ENCODE data around the gene PCNT.

Gene PCNT

GRCh38 chr21:46340998-46341397 is 17.0 kb downstream of the PCNT start:
- DNase-seq (ENCODE audit: low spot score), result no peak

- no peak for DNase-seq (ENCODE audit: low spot score)
Measured at GRCh38 chr21:46344219-46344915, 20.4 kb downstream of the PCNT start.

DNA sequence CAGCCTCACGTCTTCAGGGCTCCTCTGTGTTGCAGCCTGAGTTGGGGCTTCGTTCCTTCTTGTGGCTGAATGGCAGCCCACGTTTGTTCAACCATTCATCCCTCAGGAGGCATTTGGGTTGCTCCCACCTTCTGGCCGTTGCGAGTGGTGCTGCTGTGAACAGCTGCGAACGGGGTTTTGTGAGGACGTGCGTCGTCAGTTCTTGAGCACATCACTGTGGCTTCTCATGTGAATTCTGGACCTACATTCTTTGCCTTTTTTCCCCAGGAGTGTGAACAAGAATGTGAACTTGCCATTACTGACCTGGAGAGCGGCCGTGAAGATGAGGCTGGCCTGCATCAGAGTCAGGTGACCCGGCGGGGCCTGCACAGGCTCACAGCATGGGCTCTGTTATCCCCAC is 21.9 kb downstream of the PCNT start:
- no peak for DNase-seq (ENCODE audit: low spot score)

DNA sequence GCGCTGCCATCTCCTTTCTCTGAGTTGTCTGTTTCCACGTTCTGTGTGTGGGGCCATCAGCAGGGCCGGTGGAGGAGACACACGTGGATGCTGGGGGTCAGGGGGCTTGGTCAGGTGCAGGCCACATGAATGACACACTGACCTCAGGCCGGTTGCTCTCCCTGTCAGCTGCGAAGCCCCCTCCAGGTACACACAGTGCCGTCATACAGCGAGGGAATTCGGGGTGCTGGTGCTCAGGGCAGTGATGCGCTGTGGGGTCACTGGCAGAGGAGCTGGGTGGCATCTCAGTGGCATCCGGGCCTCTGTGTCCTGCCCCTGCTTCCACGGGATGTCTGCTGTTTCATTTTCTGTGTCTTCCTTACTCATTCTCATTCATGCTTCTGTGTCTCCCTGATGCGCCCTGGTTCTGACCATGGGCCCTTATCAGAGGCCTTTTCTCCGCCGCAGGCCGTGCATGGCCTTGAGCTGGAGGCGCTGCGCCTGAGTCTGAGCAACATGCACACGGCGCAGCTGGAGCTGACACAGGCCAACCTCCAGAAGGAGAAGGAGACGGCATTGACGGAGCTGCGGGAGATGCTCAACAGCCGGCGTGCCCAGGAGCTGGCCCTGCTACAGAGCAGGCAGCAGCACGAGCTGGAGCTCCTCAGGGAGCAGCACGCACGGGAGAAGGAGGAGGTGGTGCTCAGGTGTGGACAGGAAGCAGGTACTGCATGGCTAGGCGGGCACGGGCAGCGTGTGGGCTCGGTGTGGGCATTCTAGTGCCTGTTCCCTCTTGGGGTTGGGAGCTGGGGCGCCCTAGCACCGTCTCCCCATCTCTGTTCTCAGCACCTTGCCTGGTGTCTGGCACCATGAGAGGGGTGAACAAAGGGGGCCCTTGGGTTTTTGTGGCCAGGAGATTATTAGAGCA is 22.6 kb downstream of the PCNT start:
- DNase-seq (ENCODE audit: low spot score), result no peak

- no peak for DNase-seq (ENCODE audit: low spot score)
Measured at GRCh38 chr21:46347203-46347550, 23.2 kb downstream of the PCNT start.

GRCh38 chr21:46347791-46348381 is 23.9 kb downstream of the PCNT start:
- DNase-seq (ENCODE audit: low spot score), result no peak

DNA sequence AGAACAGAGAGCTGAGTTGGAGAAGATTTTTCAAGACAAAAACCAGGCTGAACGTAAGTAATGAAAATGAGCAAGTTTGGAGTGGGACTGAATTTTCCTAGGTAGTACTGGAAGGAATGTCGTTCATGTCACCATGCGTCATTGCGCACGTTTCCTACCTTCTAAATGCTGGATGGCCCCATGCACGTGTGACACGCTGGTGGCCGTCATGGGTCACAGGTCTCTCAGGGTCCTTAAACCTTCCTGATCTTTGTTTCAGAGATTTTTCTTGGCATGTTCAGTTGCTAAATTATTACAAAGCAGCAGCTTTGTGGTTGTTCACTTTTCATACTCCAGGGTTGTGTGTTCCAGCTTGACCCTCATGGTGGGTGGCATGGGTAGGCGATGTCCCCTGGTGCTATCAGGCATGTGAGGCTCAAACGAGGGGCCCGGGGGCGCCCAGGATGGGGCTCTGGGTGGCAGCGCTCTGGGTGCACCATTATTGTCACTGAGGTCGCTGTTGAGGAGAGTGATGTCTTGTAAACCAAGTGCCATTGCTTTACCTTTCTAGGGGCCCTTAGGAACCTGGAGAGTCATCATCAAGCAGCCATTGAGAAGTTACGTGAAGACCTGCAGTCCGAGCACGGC is 25.3 kb downstream of the PCNT start:
- no peak for DNase-seq (ENCODE audit: low spot score)

DNA sequence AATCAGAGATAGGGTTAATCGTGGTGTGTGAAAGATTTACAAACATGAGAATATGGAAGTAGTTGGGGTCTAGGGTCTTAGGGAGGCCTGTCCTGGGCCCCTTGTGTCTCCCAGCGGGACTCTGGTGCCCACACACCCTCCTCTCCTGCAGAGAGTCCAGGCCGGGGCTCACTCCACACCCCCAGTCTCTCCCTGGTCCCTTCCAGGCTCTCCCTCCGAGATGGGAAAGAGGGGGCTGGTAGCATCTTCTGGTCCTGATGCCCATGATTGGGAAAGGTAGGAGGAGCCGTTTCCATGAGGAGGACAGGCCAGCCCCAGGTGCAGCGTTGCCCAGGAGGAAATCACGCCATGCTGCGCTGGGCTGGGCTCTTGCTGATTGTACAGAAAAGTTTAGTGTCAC is 26.6 kb downstream of the PCNT start:
- no peak for DNase-seq (ENCODE audit: low spot score)

GRCh38 chr21:46350981-46351380 is 27.0 kb downstream of the PCNT start:
- no peak for DNase-seq (ENCODE audit: low spot score)

DNA sequence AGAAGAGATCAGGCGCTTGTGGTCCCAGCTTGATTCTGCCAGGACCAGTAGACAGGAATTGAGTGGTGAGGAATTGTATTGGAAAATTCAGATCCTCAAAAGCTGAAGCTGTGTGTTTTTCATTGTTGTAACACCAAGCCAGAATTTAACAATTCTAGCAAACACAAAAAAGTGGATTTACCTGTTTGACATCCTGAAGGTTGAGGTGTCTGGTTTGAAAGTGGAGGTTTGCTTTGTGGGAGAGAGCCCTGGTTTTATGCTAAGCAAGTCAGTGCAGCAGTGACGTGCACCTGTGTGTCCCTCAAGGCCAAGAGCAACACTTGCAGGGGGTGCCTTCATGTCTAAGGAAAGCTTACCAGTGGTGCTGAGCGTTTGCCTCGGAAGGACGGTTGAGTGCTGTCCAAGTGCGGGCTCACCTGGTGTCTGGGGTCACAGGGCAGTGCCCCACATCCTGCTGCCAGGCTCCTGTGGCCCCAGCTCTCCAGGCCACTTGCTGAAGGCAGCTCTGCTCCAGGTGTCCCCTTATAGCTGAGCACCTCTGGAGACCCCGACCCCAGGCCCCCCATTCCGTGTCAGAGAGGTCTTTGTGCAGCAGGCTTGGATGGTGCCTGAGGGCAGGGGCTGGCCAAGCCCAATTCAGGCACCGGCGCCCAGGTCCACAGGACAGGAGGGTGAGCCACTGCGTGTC is 27.7 kb downstream of the PCNT start:
- no peak for DNase-seq (ENCODE audit: low spot score)

GRCh38 chr21:46352164-46352515 is 28.2 kb downstream of the PCNT start:
- DNase-seq (ENCODE audit: low spot score), result no peak

- no peak for DNase-seq (ENCODE audit: low spot score)
Measured at GRCh38 chr21:46352913-46353312, 29.0 kb downstream of the PCNT start.

DNA sequence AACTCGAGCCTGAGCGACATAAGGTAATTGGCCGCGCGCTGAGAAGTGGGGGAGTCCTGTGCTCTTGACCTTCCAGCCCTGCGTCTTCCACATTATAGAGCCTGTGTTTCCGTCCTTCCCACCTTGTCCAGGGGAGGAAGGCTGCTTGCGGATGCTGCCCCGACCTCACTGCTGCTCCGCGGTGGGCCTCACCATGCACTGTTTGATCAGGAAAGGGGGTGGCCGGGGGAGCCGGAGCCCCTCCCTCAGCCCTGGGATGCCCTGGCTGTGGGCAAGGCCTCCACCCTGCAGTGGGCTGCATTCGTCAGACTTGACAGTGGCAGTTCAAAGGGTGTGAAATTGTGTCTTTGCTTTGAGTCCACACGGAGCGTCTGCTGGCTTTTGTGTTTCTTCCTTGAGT is 30.1 kb downstream of the PCNT start:
- DNase-seq (ENCODE audit: low spot score), result no peak

DNA sequence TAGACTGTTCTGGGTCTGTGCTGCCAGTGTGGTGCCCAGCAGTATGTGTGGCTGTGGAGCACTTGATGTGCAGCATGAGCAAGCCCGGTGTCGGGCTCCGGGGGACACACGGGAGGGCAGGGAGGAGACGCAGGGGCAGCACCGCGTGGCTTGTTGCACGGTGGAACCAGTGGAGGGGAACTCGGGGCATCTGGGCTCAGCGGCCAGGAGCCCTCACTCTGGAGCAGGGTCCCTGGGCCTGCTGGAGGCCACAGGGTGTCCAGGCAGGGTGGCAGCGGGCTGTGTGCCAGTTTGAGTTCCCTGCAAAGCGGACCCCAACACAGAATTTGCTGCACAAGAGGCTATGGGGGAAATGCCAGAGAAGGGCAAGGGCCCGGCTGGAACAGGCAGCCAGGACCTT is 30.6 kb downstream of the PCNT start:
- DNase-seq (ENCODE audit: low spot score), result no peak

- DNase-seq (ENCODE audit: low spot score), result no peak
Measured at GRCh38 chr21:46355161-46356004, 31.4 kb downstream of the PCNT start.

DNA sequence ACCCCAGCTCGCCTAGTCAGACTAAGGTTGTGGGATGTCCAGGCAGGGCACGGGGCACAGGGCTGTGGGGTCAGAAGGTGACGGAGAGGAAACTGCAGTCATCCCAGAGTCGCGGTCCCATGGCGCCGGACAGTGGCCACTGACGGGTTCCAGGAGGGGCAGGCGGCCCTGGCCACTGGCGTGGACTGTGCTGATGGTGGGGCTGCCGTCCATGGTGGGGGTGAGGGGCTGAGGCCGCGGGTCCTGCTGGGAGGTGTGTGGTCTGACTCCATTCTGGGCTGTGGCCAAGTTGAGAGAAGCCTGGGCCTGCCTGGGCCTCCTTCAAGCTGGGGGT is 32.0 kb downstream of the PCNT start:
- no peak for DNase-seq (ENCODE audit: low spot score)

DNA sequence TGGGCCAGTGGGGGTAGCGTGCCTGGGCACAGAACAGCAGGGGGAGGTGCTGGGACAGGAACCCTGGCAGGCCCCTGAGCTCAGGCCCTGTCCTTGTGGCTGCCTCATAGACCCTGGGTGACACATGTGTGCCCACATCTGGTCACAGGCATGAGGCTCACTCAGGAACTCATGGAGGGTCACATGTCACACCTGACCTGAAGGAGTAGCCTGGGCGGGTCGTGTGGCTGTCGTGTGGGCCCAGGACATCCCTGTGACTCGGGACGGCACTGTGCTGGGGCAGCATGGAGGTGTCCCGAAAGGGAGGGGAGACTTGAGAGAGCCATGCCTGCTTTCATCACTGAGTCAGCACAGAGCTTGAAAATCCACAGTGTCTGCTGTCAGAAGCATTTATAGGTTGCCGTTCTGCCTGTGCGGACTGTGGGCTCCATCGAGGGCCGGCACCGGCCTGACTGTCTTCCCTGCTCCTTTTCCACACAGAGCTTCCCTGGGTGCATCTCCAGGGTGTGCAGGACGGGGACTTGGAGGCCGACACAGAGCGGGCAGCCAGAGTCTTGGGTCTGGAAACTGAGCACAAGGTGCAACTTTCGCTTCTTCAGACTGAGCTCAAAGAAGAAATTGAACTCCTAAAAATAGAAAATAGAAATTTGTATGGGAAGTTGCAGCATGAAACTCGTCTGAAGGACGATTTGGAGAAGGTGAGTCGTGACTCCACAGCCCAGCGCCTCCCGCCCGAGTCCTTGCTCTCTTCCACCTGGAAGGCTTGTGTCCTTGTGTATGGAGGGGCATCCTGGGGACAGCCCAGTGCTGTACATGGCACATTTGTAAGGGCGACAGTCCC is 32.8 kb downstream of the PCNT start:
- DNase-seq (ENCODE audit: low spot score), result no peak

GRCh38 chr21:46357335-46357604 is 33.3 kb downstream of the PCNT start:
- DNase-seq (ENCODE audit: low spot score), result no peak

GRCh38 chr21:46357684-46358425 is 33.9 kb downstream of the PCNT start:
- DNase-seq (ENCODE audit: low spot score), result no peak

DNA sequence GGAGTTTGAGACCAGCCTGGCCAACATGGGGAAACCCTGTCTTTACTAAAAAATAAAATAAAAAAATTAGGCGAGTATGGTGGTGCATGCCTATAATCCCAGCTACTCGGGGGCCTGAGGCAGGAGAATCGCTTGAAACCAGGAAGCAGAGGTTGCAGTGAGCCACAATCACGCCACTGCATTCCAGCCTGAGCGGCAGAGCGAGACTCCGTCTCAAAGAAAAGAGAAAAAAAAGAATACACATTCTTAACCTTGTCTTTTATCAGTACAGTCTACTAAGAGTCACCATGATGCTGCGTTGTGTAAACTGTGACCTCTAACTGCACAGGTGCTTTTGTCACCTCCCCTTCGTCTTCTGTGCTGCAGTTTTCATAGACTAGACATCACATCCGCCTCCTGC is 37.2 kb downstream of the PCNT start:
- DNase-seq (ENCODE audit: low spot score), result no peak

Measured in LoVo (cell line).